NT2/D1 (cell line): ENCODE results near the gene THRA.

ENCODE experiments used
- DNase-seq: peaks from one replicate; pipeline ENCODE4 v3.0.0-alpha.2; 2011; ENCODE audit warnings: low read depth, low spot score
- H3K27me3 ChIP-seq: 2 replicates; pipeline ENCODE4 v1.6.0; 2011; ENCODE audit warnings: mild to moderate bottlenecking; ENCODE audit not compliant: insufficient read length, insufficient read depth
- H3K36me3 ChIP-seq: 2 replicates; pipeline ENCODE4 v1.6.1; 2011; ENCODE audit warnings: mild to moderate bottlenecking, low read length, mixed read lengths; ENCODE audit not compliant: insufficient read depth, insufficient read length
- H3K4me1 ChIP-seq: 2 replicates; pipeline ENCODE4 v1.5.1; 2011; ENCODE audit not compliant: insufficient read depth, insufficient read length
- H3K4me3 ChIP-seq: 2 replicates; pipeline ENCODE4 v1.5.1; 2011; ENCODE audit warnings: low read depth; ENCODE audit not compliant: insufficient read length
- H3K9ac ChIP-seq: 2 replicates; pipeline ENCODE4 v1.6.0; 2011; ENCODE audit warnings: low read depth; ENCODE audit not compliant: insufficient read length
- H3K9me3 ChIP-seq: 2 replicates; pipeline ENCODE4 v1.5.1; 2011; ENCODE audit warnings: mild to moderate bottlenecking, low read length; ENCODE audit not compliant: insufficient read depth
- SUZ12 ChIP-seq: IDR thresholded peaks from 2 replicates; pipeline ENCODE4 v1.6.1; 2011; ENCODE audit not compliant: insufficient read length, insufficient read depth; ENCODE audit errors: extremely low read depth
- YY1 ChIP-seq: IDR thresholded peaks from 2 replicates; pipeline ENCODE4 v1.6.1; 2011; ENCODE audit not compliant: insufficient read length, insufficient read depth
- ZNF274 ChIP-seq: IDR thresholded peaks from 2 replicates; pipeline ENCODE4 v1.6.1; 2011; ENCODE audit warnings: mild to moderate bottlenecking, low read depth, low read length

THRA gene

DNA sequence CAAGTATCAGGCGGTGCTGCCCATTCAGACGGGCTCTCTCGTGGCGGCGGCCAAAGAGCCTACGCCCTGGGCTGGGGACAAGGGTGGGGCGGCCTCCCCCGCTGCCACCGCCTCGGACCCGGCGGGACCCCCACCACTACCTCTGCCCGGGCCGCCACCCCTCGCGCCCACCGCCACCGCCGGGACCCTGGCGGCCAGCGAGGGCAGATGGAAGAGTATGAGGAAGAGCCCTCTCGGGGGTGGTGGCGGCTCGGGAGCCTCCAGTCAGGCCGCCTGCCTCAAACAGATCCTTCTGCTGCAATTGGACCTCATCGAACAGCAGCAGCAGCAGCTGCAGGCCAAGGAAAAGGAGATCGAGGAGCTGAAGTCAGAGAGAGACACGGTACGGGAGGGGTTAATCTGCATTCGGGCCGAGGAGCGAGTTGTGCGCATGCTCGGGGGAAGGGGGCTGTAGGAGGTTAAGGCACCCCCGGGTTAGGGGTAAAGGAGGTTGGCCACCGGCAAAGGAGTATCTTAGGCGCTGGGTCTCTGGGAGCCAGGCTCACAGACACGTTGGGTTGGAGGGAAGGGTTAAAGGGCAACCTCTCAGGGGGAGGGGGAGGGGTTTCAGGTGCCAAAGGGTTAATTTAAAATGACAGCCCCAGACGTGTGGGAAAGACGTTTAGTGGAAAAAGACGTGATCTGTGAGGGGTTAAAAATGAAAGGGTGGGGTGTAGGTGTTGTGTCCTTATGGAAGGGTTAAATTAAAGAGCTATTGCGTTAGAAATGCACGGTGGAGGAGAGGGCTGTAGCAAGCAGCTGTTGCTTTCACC is 60.4 kb downstream of the THRA start:
- TF ChIP-seq YY1 (no peak), ZNF274 (no peak), SUZ12 (no peak)
- Histone ChIP-seq H3K4me3 (peak overlapping the region; percentile 60), H3K27me3 (no peaks in the 10 kb centered on the region), H3K36me3 (peaks cover 37% of the 10 kb centered on the region), H3K4me1 (peaks cover 3% of the 10 kb centered on the region), H3K9me3 (no peaks in the 10 kb centered on the region), H3K9ac (peak overlapping the region; percentile 77)
- no peak for DNase-seq

DNA sequence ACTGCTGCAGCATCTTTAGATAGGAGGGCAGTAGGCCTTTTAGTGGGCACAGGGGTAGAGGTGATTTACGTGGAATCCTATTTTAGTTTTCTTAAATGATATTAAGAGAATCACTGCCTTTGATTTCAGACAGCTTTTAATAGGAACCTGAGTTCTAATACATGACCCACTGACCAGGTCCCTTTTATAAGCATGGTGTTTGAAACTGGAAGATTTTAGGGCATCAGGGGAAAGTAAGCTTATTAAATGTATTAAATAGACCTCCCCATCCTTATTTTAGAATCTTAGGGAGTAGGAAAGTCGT is 61.0 kb downstream of the THRA start:
- peaks cover 39% of the 10 kb centered on the region for H3K36me3 ChIP-seq
- H3K9me3 ChIP-seq: no peaks in the 10 kb centered on the region
- H3K4me3 ChIP-seq: peak overlapping the region; percentile 60
- H3K9ac ChIP-seq: peak overlapping the region; percentile 77
- H3K27me3 ChIP-seq: no peaks in the 10 kb centered on the region
- no peak for DNase-seq
- peaks cover 3% of the 10 kb centered on the region for H3K4me1 ChIP-seq
- no peak for TF ChIP-seq ZNF274
- no peak for TF ChIP-seq YY1
- no peak for TF ChIP-seq SUZ12

DNA sequence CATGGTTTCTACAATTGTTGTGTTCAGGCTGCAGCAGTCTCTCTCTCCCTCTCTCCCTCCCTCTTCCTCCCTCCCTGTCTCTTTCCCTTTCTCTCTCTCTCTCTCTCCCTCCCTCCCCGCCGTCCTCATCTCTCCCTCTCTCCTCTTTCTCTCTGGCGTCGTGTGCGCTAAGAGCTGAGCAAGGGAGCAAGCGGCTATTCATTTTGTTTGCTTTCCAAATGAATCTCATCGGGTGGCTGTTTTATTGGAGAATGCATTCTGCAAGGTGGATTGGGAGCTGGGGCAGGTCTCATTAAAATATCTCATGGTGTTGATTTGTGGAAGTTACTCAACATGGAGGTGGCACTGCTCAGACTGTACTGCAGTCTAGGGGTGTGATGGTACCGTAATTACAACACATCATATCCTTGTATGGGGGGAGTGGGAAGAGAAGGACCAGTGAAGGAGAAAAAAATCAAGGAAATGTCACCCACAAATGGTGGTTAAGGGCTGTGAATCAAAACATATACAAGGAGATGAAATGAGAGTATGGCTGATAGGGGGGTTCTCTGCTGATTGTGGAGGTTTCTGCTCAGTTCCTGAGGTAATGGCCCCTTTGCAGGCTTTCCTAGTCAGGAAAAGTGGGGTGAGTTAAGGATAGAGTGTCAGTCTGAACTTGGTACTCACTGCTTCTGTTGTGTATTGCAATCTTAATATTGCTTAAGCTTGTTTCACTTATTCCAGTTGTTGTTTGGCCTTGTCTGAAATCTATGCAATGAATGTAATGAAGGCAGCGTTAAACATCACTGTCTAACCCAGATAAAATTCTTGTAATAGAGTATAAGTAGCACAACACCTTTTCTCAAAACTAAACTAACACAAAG is 61.7 kb downstream of the THRA start:
- Histone ChIP-seq H3K9ac (peak overlapping the region; percentile 77), H3K36me3 (peaks cover 46% of the 10 kb centered on the region), H3K4me3 (peak overlapping the region; percentile 60), H3K4me1 (peaks cover 3% of the 10 kb centered on the region), H3K27me3 (no peaks in the 10 kb centered on the region), H3K9me3 (no peaks in the 10 kb centered on the region)
- TF ChIP-seq YY1 (no peak), SUZ12 (no peak), ZNF274 (no peak)
- DNase-seq: no peak

DNA sequence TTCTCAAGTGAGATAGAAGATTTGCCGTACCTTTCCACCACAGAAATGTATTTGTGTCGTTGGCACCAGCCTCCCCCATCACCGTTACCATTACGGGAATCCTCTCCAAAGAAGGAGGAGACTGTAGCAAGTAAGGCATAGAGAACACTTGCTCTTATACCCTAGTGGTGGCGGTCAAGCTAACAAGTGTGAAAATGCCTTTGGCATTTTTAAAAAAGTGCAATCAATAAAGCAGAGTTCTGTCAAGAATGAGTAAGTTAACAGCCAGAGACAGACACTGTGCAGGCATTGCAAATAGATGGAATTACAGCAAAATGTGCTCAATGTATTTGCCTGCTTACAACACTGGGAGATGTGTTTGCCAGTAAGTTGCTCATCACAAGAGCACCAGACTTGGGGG is 66.7 kb downstream of the THRA start:
- H3K9ac ChIP-seq: no peak overlapping the region
- no peak overlapping the region for H3K4me3 ChIP-seq
- DNase-seq: no peak
- no peaks in the 10 kb centered on the region for H3K27me3 ChIP-seq
- H3K4me1 ChIP-seq: no peaks in the 10 kb centered on the region
- TF ChIP-seq SUZ12 (no peak), YY1 (no peak), ZNF274 (no peak)
- no peaks in the 10 kb centered on the region for H3K9me3 ChIP-seq
- peaks cover 86% of the 10 kb centered on the region for H3K36me3 ChIP-seq

DNA sequence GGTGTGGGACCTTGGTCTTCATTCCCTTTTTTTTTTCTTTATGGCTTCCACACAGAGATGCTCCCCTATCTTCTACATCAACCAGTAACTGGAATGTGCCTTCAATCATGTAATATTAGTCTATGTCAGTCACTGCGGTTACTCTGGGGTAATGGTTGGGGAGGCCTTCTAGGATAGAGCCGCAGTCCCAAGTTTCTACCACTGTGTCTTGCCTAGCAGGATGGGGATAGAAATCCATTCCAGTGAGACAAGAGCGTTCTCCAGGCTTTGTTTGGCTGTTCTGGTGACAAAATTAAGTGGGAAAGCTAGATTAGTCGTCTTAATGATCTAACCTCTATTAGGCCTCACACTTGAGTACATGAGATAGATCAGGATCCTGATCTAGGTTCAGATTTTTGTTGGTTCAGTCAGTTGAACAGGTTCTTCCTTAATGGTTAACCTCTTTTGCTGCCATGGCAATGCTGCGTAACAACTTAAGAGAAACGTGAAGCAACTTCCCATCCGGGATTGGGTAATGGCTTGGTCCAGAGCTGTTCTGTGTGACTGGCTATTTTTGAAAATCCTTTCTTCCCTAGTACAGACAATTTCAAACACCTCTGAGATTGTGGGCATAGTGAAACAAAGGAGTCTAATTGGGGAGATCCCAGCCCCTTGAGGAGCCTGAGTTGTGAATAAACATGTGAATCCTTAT is 67.7 kb downstream of the THRA start:
- Histone ChIP-seq H3K27me3 (no peaks in the 10 kb centered on the region), H3K4me1 (no peaks in the 10 kb centered on the region), H3K9me3 (no peaks in the 10 kb centered on the region), H3K4me3 (no peak overlapping the region), H3K36me3 (peaks cover 92% of the 10 kb centered on the region), H3K9ac (no peak overlapping the region)
- TF ChIP-seq ZNF274 (no peak), YY1 (no peak), SUZ12 (no peak)
- no peak for DNase-seq

DNA sequence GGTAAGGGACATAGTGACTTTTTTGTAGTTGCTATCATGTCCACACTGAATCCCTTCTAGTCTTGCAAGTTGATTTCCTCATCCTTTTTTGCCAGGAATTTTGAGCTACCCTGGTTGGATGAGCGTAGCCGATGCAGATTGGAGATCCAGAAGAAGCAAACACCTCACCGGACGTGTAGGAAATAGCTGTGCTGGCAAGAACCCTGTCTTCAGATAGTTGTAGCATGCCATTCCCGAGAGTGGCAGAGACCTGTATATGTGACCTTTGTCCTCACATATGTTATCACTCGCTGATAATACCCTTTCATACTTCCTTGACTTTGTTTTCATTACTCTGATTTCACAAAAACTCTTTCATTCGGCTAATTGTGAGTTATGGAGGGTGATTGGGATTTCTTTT is 71.4 kb downstream of the THRA start:
- peaks cover 84% of the 10 kb centered on the region for H3K36me3 ChIP-seq
- no peak overlapping the region for H3K9ac ChIP-seq
- no peak for DNase-seq

DNA sequence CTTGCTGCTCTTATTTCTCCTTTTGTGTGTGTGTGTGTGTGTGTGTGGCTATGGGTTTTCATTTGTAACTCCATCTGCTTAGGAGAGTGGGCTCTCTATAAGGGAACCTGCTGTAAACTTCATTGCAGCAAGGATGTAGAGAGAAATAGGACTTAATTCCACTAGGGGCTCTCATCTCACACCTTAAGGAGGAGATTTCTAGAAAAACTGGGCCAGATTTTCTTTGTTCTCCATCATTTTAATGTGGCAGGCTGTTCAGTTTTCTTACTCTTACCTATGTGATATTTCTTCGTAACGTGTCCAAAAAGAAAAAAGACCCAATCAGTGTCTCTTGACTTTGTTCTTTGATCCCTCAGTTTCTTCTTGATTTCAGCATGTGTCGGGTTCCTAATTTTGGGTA is 73.1 kb downstream of the THRA start:
- H3K9me3 ChIP-seq: no peaks in the 10 kb centered on the region
- peaks cover 68% of the 10 kb centered on the region for H3K36me3 ChIP-seq
- H3K4me1 ChIP-seq: no peaks in the 10 kb centered on the region
- no peaks in the 10 kb centered on the region for H3K27me3 ChIP-seq
- TF ChIP-seq YY1 (no peak), ZNF274 (no peak), SUZ12 (no peak)
- no peak overlapping the region for H3K9ac ChIP-seq
- no peak for DNase-seq
- no peak overlapping the region for H3K4me3 ChIP-seq

More for the DNA sequence above, 71.4 kb downstream of the THRA start:
- TF ChIP-seq SUZ12 (no peak), YY1 (no peak)
- Histone ChIP-seq H3K4me1 (no peaks in the 10 kb centered on the region), H3K9me3 (no peaks in the 10 kb centered on the region), H3K27me3 (no peaks in the 10 kb centered on the region), H3K4me3 (no peak overlapping the region)
